HepG2 (cell line): ENCODE data around the gene UBE2I. TPM values are rescaled to one million over a fixed set of nuclear protein-coding genes. Genes with fewer than 3 reads are reported as not detected.

Experiments
- ARNTL ChIP-seq: sonication (generic); formaldehyde crosslinking; IDR thresholded peaks from 2 replicates; pipeline ENCODE4 v1.4.0; 2020; ENCODE audit warnings: mild to moderate bottlenecking, missing genetic modification reagents
- CENPT ChIP-seq: sonication (generic); formaldehyde crosslinking; IDR thresholded peaks from 2 replicates; pipeline ENCODE4 v1.8.0; 2022; ENCODE audit warnings: low read depth, mild to moderate bottlenecking, moderate library complexity, missing genetic modification reagents
- ELF1 ChIP-seq: sonication (generic); formaldehyde crosslinking; IDR thresholded peaks from 2 replicates; pipeline ENCODE4 v1.4.0; 2020; ENCODE audit warnings: missing genetic modification reagents
- HMG20B ChIP-seq: conservative IDR thresholded peaks from 2 replicates; pipeline ENCODE4 v1.6.1; 2016; ENCODE audit warnings: missing genetic modification reagents, missing compliant biosample characterization
- JARID2 ChIP-seq: sonication (generic); formaldehyde crosslinking; IDR thresholded peaks from 2 replicates; pipeline ENCODE4 v1.8.1; 2023; ENCODE audit warnings: missing genetic modification reagents, inconsistent platforms; ENCODE audit not compliant: insufficient replicate concordance
- KDM4B ChIP-seq: sonication (generic); formaldehyde crosslinking; IDR thresholded peaks from 2 replicates; pipeline ENCODE4 v1.4.0; 2020; ENCODE audit warnings: missing genetic modification reagents
- KLF6 ChIP-seq: IDR thresholded peaks from 2 replicates; pipeline ENCODE4 v1.8.0; 2016; ENCODE audit warnings: missing biosample characterization, missing genetic modification reagents
- MXD4 ChIP-seq: IDR thresholded peaks from 2 replicates; pipeline ENCODE4 v1.6.1; 2016; ENCODE audit warnings: mild to moderate bottlenecking, missing biosample characterization, missing genetic modification reagents
- NFIB ChIP-seq: sonication (generic); formaldehyde crosslinking; IDR thresholded peaks from 2 replicates; pipeline ENCODE4 v1.9.0; 2021; ENCODE audit warnings: missing genetic modification reagents, mild to moderate bottlenecking, borderline replicate concordance
- PHF21A ChIP-seq: sonication (generic); formaldehyde crosslinking; IDR thresholded peaks from 2 replicates; pipeline ENCODE4 v1.5.0; 2020; ENCODE audit warnings: mild to moderate bottlenecking, missing genetic modification reagents
- RAD21 ChIP-seq: fragments of 450-650 bp; formaldehyde crosslinking; IDR thresholded peaks from 2 replicates; pipeline ENCODE4 v1.5.0; 2020; ENCODE audit warnings: mild to moderate bottlenecking
- TP53 ChIP-seq: sonication (generic); formaldehyde crosslinking; conservative IDR thresholded peaks from 2 replicates; pipeline ENCODE4 v1.4.0; 2020; ENCODE audit warnings: missing genetic modification reagents
- ZNF12 ChIP-seq: sonication (generic); formaldehyde crosslinking; IDR thresholded peaks from 2 replicates; pipeline ENCODE4 v1.5.0; 2020; ENCODE audit warnings: missing genetic modification reagents
- ZNF792 ChIP-seq: IDR thresholded peaks from 2 replicates; pipeline ENCODE4 v1.6.1; 2016
- ZNF878 ChIP-seq: sonication (generic); formaldehyde crosslinking; IDR thresholded peaks from 2 replicates; pipeline ENCODE4 v1.8.1; 2023; ENCODE audit warnings: mild to moderate bottlenecking, missing genetic modification reagents, moderate library complexity
- polyA plus RNA-seq, 8 experiments: library from polyadenylated mRNA; depleted of rRNA in 3 of 8; stranded (reverse) in 7 of 8; unstranded in 1 of 8; fragments of >200 nt; fragmentation: Illumina TruSeq in 4 of 8; extraction: Trizol in 4 of 8; gene quantifications; 2 replicates each; pipeline versions ENCODE4 v1.2.1 to v1.2.3, GENCODE V29; 2011 to 2016; ENCODE audit warnings: low read depth in 4 of 8, missing spikeins in 1 of 8, mixed read lengths in 1 of 8; ENCODE audit not compliant: insufficient read depth in 1 of 8
- total RNA-seq, 5 experiments: library from RNA; depleted of rRNA; stranded (reverse); fragments of >200 nt; fragmentation: Illumina TruSeq; extraction: Trizol; gene quantifications; 2 replicates each; pipeline ENCODE4 v1.2.3, GENCODE V29; 2016; ENCODE audit warnings: low read depth in 1 of 5
- TF ChIP-seq, protein P1 (sequence below): sonication (generic); formaldehyde crosslinking; IDR thresholded peaks from 2 replicates; pipeline ENCODE4 v1.4.0; 2020; ENCODE audit warnings: missing genetic modification reagents
- TF ChIP-seq, protein P2 (sequence below): sonication (generic); formaldehyde crosslinking; IDR thresholded peaks from 2 replicates; pipeline ENCODE4 v1.4.0; 2020; ENCODE audit warnings: missing genetic modification reagents
- TF ChIP-seq, protein P3 (sequence below): sonication (generic); formaldehyde crosslinking; IDR thresholded peaks from 2 replicates; pipeline ENCODE4 v1.4.0; 2020; ENCODE audit warnings: mild to moderate bottlenecking, low read depth, missing genetic modification reagents
- TF ChIP-seq, protein P4 (sequence below): sonication (generic); formaldehyde crosslinking; IDR thresholded peaks from 2 replicates; pipeline ENCODE4 v1.4.0; 2020; ENCODE audit warnings: missing genetic modification reagents
- TF ChIP-seq, protein P5 (sequence below): sonication (generic); formaldehyde crosslinking; IDR thresholded peaks from 2 replicates; pipeline ENCODE4 v1.9.0; 2022; ENCODE audit warnings: missing genetic modification reagents, mild to moderate bottlenecking, borderline replicate concordance
- TF ChIP-seq, protein P6 (sequence below): sonication (generic); formaldehyde crosslinking; conservative IDR thresholded peaks from 2 replicates; pipeline ENCODE4 v1.4.0; 2020; ENCODE audit warnings: missing genetic modification reagents

The UBE2I gene
- total and polyA plus RNA-seq, 2 of the 13 experiments (the other 11 are each of a cell fraction or from before 2014, with no cell fraction given), result 75.8 to 98.9 TPM

DNA sequence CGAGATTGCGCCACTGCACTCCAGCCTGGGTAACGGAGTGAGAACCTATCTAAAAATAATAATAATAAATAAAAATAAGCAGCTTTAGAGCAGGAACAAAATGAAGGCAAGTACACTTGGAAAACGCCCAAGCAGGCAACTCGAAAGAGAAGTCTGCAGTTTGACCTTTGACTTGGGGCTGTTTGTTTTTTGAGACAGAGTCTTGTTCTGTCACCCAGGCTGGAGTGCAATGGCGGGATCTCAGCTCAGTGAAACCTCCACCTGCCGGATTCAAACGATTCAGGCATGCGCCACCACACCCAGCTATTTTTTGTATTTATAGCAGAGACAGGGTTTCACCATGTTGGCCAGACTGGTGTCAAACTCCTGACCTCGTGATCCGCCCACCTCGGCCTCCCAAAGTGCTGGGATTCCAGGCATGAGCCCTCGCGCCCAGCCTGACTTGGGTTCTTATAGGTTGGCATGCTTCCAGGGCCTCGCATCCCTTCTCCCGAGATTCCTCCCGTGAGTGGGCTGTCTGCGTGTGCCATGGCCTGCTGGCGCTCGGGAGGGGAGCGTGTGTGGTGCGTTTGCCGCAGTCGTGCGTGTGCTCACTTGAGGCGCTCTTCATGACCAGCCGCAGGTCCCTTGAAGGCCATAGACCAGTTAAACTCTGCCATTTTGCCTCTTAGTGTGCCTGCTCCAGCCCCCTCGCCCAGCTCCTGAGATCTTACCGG lies 18.4 kb upstream of the UBE2I start (continued):
- TF ChIP-seq MXD4 (CRISPR knock-in tag) (no peak), ZNF878 (no peak), TP53 (CRISPR knock-in tag) (no peak), NFIB (CRISPR knock-in tag) (no peak), KLF6 (CRISPR knock-in tag) (no peak), PHF21A (CRISPR knock-in tag) (no peak), KDM4B (CRISPR knock-in tag) (no peak), ZNF792 (CRISPR knock-in tag) (peak; percentile 68; the same call in 1 of the 2 replicates), ARNTL (no peak), ELF1 (no peak), RAD21 (CRISPR knock-in tag) (no peak), HMG20B (CRISPR knock-in tag) (no peak), JARID2 (CRISPR knock-in tag) (no peak), ZNF12 (CRISPR knock-in tag) (peak; percentile 76; the same call in 1 of the 2 replicates), CENPT (CRISPR knock-in tag) (no peak)
- TF ChIP-seq, protein P1, sequence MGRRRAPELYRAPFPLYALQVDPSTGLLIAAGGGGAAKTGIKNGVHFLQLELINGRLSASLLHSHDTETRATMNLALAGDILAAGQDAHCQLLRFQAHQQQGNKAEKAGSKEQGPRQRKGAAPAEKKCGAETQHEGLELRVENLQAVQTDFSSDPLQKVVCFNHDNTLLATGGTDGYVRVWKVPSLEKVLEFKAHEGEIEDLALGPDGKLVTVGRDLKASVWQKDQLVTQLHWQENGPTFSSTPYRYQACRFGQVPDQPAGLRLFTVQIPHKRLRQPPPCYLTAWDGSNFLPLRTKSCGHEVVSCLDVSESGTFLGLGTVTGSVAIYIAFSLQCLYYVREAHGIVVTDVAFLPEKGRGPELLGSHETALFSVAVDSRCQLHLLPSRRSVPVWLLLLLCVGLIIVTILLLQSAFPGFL (CRISPR knock-in tag), result no peak
- TF ChIP-seq, protein P2, sequence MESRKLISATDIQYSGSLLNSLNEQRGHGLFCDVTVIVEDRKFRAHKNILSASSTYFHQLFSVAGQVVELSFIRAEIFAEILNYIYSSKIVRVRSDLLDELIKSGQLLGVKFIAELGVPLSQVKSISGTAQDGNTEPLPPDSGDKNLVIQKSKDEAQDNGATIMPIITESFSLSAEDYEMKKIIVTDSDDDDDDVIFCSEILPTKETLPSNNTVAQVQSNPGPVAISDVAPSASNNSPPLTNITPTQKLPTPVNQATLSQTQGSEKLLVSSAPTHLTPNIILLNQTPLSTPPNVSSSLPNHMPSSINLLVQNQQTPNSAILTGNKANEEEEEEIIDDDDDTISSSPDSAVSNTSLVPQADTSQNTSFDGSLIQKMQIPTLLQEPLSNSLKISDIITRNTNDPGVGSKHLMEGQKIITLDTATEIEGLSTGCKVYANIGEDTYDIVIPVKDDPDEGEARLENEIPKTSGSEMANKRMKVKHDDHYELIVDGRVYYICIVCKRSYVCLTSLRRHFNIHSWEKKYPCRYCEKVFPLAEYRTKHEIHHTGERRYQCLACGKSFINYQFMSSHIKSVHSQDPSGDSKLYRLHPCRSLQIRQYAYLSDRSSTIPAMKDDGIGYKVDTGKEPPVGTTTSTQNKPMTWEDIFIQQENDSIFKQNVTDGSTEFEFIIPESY (CRISPR knock-in tag), result no peak
- TF ChIP-seq, protein P3, sequence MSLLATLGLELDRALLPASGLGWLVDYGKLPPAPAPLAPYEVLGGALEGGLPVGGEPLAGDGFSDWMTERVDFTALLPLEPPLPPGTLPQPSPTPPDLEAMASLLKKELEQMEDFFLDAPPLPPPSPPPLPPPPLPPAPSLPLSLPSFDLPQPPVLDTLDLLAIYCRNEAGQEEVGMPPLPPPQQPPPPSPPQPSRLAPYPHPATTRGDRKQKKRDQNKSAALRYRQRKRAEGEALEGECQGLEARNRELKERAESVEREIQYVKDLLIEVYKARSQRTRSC (CRISPR knock-in tag), result no peak
- TF ChIP-seq, protein P4, sequence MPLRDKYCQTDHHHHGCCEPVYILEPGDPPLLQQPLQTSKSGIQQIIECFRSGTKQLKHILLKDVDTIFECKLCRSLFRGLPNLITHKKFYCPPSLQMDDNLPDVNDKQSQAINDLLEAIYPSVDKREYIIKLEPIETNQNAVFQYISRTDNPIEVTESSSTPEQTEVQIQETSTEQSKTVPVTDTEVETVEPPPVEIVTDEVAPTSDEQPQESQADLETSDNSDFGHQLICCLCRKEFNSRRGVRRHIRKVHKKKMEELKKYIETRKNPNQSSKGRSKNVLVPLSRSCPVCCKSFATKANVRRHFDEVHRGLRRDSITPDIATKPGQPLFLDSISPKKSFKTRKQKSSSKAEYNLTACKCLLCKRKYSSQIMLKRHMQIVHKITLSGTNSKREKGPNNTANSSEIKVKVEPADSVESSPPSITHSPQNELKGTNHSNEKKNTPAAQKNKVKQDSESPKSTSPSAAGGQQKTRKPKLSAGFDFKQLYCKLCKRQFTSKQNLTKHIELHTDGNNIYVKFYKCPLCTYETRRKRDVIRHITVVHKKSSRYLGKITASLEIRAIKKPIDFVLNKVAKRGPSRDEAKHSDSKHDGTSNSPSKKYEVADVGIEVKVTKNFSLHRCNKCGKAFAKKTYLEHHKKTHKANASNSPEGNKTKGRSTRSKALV (CRISPR knock-in tag), result no peak
- TF ChIP-seq, protein P5, sequence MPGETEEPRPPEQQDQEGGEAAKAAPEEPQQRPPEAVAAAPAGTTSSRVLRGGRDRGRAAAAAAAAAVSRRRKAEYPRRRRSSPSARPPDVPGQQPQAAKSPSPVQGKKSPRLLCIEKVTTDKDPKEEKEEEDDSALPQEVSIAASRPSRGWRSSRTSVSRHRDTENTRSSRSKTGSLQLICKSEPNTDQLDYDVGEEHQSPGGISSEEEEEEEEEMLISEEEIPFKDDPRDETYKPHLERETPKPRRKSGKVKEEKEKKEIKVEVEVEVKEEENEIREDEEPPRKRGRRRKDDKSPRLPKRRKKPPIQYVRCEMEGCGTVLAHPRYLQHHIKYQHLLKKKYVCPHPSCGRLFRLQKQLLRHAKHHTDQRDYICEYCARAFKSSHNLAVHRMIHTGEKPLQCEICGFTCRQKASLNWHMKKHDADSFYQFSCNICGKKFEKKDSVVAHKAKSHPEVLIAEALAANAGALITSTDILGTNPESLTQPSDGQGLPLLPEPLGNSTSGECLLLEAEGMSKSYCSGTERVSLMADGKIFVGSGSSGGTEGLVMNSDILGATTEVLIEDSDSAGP (CRISPR knock-in tag), result no peak
- TF ChIP-seq, protein P6, sequence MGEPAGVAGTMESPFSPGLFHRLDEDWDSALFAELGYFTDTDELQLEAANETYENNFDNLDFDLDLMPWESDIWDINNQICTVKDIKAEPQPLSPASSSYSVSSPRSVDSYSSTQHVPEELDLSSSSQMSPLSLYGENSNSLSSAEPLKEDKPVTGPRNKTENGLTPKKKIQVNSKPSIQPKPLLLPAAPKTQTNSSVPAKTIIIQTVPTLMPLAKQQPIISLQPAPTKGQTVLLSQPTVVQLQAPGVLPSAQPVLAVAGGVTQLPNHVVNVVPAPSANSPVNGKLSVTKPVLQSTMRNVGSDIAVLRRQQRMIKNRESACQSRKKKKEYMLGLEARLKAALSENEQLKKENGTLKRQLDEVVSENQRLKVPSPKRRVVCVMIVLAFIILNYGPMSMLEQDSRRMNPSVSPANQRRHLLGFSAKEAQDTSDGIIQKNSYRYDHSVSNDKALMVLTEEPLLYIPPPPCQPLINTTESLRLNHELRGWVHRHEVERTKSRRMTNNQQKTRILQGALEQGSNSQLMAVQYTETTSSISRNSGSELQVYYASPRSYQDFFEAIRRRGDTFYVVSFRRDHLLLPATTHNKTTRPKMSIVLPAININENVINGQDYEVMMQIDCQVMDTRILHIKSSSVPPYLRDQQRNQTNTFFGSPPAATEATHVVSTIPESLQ (CRISPR knock-in tag), result no peak
